HepG2 (cell line): ENCODE results near the gene TMEM187. TPM values are rescaled to one million over a fixed set of nuclear protein-coding genes. Genes with fewer than 3 reads are reported as not detected.

Source experiments
- ATM ChIP-seq: fragments of 450-650 bp; IDR thresholded peaks from 2 replicates; pipeline ENCODE4 v1.7.1; 2017; ENCODE audit warnings: mild to moderate bottlenecking, borderline replicate concordance
- BORCS8-MEF2B ChIP-seq: sonication (generic); formaldehyde crosslinking; IDR thresholded peaks from 2 replicates; pipeline ENCODE4 v1.8.0; 2022; ENCODE audit warnings: mild to moderate bottlenecking, missing genetic modification reagents
- ETV5 ChIP-seq: IDR thresholded peaks from 2 replicates; pipeline ENCODE4 v1.6.1; 2018; ENCODE audit warnings: missing biosample characterization, missing genetic modification reagents, inconsistent platforms, borderline replicate concordance
- FOSL2 ChIP-seq: sonication (generic); formaldehyde crosslinking; IDR thresholded peaks from 2 replicates; pipeline ENCODE4 v1.4.0; 2020; ENCODE audit warnings: missing genetic modification reagents
- GABPB1 ChIP-seq: IDR thresholded peaks from 2 replicates; pipeline ENCODE4 v1.6.1; 2016; ENCODE audit warnings: mild to moderate bottlenecking, missing genetic modification reagents, moderate library complexity, missing compliant biosample characterization
- HOXA9 ChIP-seq: sonication (generic); formaldehyde crosslinking; IDR thresholded peaks from 2 replicates; pipeline ENCODE4 v1.8.1; 2022; ENCODE audit warnings: missing genetic modification reagents, mild to moderate bottlenecking, moderate library complexity, borderline replicate concordance
- IKZF1 ChIP-seq: fragments of 450-650 bp; IDR thresholded peaks from 2 replicates; pipeline ENCODE4 v1.7.1; 2016
- JARID2 ChIP-seq: sonication (generic); formaldehyde crosslinking; IDR thresholded peaks from 2 replicates; pipeline ENCODE4 v1.8.1; 2023; ENCODE audit warnings: missing genetic modification reagents, inconsistent platforms; ENCODE audit not compliant: insufficient replicate concordance
- MTA1 ChIP-seq: sonication (generic); formaldehyde crosslinking; IDR thresholded peaks from 2 replicates; pipeline ENCODE4 v1.4.0; 2020; ENCODE audit warnings: missing genetic modification reagents, mild to moderate bottlenecking, borderline replicate concordance
- NFATC3 ChIP-seq: sonication (generic); formaldehyde crosslinking; IDR thresholded peaks from 2 replicates; pipeline ENCODE4 v1.5.1; 2020; ENCODE audit warnings: mild to moderate bottlenecking, missing genetic modification reagents
- PHB2 ChIP-seq: fragments of 450-650 bp; IDR thresholded peaks from 2 replicates; pipeline ENCODE4 v1.6.1; 2018; ENCODE audit not compliant: partially characterized antibody
- RFXAP ChIP-seq: sonication (generic); formaldehyde crosslinking; IDR thresholded peaks from 2 replicates; pipeline ENCODE4 v1.4.0; 2020; ENCODE audit warnings: missing genetic modification reagents, borderline replicate concordance
- ZNF749 ChIP-seq: sonication (generic); formaldehyde crosslinking; IDR thresholded peaks from 2 replicates; pipeline ENCODE4 v1.8.0; 2022; ENCODE audit warnings: mild to moderate bottlenecking, missing genetic modification reagents, moderate library complexity, borderline replicate concordance
- ZNF772 ChIP-seq: sonication (generic); formaldehyde crosslinking; IDR thresholded peaks from 2 replicates; pipeline ENCODE4 v1.5.0; 2020; ENCODE audit warnings: mild to moderate bottlenecking, missing genetic modification reagents
- ZSCAN20 ChIP-seq: sonication (generic); formaldehyde crosslinking; IDR thresholded peaks from 2 replicates; pipeline ENCODE4 v1.4.0; 2020; ENCODE audit warnings: missing genetic modification reagents, mild to moderate bottlenecking, borderline replicate concordance
- polyA plus RNA-seq, 8 experiments: library from polyadenylated mRNA; depleted of rRNA in 3 of 8; stranded (reverse) in 7 of 8; unstranded in 1 of 8; fragments of >200 nt; fragmentation: Illumina TruSeq in 4 of 8; extraction: Trizol in 4 of 8; gene quantifications; 2 replicates each; pipeline versions ENCODE4 v1.2.1 to v1.2.3, GENCODE V29; 2011 to 2016; ENCODE audit warnings: low read depth in 4 of 8, missing spikeins in 1 of 8, mixed read lengths in 1 of 8; ENCODE audit not compliant: insufficient read depth in 1 of 8
- total RNA-seq, 5 experiments: library from RNA; depleted of rRNA; stranded (reverse); fragments of >200 nt; fragmentation: Illumina TruSeq; extraction: Trizol; gene quantifications; 2 replicates each; pipeline ENCODE4 v1.2.3, GENCODE V29; 2016; ENCODE audit warnings: low read depth in 1 of 5
- TF ChIP-seq, protein P1 (sequence below): sonication (generic); formaldehyde crosslinking; IDR thresholded peaks from 2 replicates; pipeline ENCODE4 v1.4.0; 2020; ENCODE audit warnings: missing genetic modification reagents
- TF ChIP-seq, protein P2 (sequence below): sonication (generic); formaldehyde crosslinking; IDR thresholded peaks from 2 replicates; pipeline ENCODE4 v1.4.0; 2020; ENCODE audit warnings: missing genetic modification reagents, borderline replicate concordance

Gene TMEM187
- total and polyA plus RNA-seq, 2 of the 13 experiments (the other 11 are each of a cell fraction or from before 2014, with no cell fraction given) = 2.2 to 6.2 TPM

GRCh38 chrX:153926858-153927671 is 45.5 kb upstream of the TMEM187 start (continued):
- TF ChIP-seq MTA1 (CRISPR knock-in tag) (peak; percentile 30; the same call in 1 of the 2 replicates), IKZF1 (no peak), BORCS8-MEF2B (CRISPR knock-in tag) (no peak), RFXAP (CRISPR knock-in tag) (0 out of 2 replicates have a peak, but pooled peaks have one; percentile 23), NFATC3 (CRISPR knock-in tag) (no peak), FOSL2 (CRISPR knock-in tag) (no peak), ZSCAN20 (CRISPR knock-in tag) (no peak), GABPB1 (CRISPR knock-in tag) (peak; percentile 54), ZNF772 (CRISPR knock-in tag) (no peak), HOXA9 (CRISPR knock-in tag) (no peak), ETV5 (peak; percentile 83), PHB2 (no peak), ZNF749 (CRISPR knock-in tag) (no peak), ATM (no peak), JARID2 (CRISPR knock-in tag) (no peak)
- TF ChIP-seq, protein P1, sequence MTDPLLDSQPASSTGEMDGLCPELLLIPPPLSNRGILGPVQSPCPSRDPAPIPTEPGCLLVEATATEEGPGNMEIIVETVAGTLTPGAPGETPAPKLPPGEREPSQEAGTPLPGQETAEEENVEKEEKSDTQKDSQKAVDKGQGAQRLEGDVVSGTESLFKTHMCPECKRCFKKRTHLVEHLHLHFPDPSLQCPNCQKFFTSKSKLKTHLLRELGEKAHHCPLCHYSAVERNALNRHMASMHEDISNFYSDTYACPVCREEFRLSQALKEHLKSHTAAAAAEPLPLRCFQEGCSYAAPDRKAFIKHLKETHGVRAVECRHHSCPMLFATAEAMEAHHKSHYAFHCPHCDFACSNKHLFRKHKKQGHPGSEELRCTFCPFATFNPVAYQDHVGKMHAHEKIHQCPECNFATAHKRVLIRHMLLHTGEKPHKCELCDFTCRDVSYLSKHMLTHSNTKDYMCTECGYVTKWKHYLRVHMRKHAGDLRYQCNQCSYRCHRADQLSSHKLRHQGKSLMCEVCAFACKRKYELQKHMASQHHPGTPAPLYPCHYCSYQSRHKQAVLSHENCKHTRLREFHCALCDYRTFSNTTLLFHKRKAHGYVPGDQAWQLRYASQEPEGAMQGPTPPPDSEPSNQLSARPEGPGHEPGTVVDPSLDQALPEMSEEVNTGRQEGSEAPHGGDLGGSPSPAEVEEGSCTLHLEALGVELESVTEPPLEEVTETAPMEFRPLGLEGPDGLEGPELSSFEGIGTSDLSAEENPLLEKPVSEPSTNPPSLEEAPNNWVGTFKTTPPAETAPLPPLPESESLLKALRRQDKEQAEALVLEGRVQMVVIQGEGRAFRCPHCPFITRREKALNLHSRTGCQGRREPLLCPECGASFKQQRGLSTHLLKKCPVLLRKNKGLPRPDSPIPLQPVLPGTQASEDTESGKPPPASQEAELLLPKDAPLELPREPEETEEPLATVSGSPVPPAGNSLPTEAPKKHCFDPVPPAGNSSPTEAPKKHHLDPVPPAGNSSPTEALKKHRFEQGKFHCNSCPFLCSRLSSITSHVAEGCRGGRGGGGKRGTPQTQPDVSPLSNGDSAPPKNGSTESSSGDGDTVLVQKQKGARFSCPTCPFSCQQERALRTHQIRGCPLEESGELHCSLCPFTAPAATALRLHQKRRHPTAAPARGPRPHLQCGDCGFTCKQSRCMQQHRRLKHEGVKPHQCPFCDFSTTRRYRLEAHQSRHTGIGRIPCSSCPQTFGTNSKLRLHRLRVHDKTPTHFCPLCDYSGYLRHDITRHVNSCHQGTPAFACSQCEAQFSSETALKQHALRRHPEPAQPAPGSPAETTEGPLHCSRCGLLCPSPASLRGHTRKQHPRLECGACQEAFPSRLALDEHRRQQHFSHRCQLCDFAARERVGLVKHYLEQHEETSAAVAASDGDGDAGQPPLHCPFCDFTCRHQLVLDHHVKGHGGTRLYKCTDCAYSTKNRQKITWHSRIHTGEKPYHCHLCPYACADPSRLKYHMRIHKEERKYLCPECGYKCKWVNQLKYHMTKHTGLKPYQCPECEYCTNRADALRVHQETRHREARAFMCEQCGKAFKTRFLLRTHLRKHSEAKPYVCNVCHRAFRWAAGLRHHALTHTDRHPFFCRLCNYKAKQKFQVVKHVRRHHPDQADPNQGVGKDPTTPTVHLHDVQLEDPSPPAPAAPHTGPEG (CRISPR knock-in tag) = no peak
- TF ChIP-seq, protein P2, sequence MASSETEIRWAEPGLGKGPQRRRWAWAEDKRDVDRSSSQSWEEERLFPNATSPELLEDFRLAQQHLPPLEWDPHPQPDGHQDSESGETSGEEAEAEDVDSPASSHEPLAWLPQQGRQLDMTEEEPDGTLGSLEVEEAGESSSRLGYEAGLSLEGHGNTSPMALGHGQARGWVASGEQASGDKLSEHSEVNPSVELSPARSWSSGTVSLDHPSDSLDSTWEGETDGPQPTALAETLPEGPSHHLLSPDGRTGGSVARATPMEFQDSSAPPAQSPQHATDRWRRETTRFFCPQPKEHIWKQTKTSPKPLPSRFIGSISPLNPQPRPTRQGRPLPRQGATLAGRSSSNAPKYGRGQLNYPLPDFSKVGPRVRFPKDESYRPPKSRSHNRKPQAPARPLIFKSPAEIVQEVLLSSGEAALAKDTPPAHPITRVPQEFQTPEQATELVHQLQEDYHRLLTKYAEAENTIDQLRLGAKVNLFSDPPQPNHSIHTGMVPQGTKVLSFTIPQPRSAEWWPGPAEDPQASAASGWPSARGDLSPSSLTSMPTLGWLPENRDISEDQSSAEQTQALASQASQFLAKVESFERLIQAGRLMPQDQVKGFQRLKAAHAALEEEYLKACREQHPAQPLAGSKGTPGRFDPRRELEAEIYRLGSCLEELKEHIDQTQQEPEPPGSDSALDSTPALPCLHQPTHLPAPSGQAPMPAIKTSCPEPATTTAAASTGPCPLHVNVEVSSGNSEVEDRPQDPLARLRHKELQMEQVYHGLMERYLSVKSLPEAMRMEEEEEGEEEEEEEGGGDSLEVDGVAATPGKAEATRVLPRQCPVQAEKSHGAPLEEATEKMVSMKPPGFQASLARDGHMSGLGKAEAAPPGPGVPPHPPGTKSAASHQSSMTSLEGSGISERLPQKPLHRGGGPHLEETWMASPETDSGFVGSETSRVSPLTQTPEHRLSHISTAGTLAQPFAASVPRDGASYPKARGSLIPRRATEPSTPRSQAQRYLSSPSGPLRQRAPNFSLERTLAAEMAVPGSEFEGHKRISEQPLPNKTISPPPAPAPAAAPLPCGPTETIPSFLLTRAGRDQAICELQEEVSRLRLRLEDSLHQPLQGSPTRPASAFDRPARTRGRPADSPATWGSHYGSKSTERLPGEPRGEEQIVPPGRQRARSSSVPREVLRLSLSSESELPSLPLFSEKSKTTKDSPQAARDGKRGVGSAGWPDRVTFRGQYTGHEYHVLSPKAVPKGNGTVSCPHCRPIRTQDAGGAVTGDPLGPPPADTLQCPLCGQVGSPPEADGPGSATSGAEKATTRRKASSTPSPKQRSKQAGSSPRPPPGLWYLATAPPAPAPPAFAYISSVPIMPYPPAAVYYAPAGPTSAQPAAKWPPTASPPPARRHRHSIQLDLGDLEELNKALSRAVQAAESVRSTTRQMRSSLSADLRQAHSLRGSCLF = no peak
